Lower leg skin (tissue), 3 donors: Measurements from ENCODE around the gene KIDINS220.

Experiments used
- POLR2A ChIP-seq, 2 donors: fragments of 450-650 bp; IDR thresholded peaks; one replicate each; pipeline ENCODE4 v1.6.1; 2016 to 2017; ENCODE audit warnings: antibody characterized with exemption in 2 of 2, mild to moderate bottlenecking in 1 of 2, moderate library complexity in 1 of 2
- TF ChIP-seq, protein P1 (sequence below), 3 donors: fragments of 450-650 bp; IDR thresholded peaks; one replicate each; pipeline ENCODE4 v1.5.1; 2016; ENCODE audit warnings: antibody characterized with exemption in 3 of 3, mild to moderate bottlenecking in 3 of 3, moderate library complexity in 2 of 3

DNA sequence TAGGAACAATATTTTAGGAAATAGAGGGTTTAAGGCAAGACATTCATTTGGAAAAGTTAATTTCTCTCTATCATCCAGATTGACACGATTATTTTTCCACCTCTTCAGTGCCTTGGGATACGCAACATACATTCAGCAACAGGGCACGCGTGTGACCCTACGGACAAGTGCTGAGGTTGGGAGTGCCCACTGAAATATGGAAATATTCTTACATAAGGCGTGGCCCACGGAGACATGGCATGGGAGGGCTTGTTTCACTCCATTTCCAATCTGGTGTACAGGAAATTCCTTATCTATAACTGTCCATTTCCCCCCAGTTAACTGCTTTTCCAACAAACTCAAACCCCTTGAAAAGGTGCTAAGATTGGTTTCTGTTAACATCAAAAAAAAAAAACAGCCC lies 20.9 kb upstream of the KIDINS220 start:
- TF ChIP-seq, protein P1, sequence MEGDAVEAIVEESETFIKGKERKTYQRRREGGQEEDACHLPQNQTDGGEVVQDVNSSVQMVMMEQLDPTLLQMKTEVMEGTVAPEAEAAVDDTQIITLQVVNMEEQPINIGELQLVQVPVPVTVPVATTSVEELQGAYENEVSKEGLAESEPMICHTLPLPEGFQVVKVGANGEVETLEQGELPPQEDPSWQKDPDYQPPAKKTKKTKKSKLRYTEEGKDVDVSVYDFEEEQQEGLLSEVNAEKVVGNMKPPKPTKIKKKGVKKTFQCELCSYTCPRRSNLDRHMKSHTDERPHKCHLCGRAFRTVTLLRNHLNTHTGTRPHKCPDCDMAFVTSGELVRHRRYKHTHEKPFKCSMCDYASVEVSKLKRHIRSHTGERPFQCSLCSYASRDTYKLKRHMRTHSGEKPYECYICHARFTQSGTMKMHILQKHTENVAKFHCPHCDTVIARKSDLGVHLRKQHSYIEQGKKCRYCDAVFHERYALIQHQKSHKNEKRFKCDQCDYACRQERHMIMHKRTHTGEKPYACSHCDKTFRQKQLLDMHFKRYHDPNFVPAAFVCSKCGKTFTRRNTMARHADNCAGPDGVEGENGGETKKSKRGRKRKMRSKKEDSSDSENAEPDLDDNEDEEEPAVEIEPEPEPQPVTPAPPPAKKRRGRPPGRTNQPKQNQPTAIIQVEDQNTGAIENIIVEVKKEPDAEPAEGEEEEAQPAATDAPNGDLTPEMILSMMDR (IDR thresholded peaks at IDR 0.05): no peak
- no peak for TF ChIP-seq POLR2A (IDR thresholded peaks at IDR 0.05)
